CD4-positive, alpha-beta memory T cell (primary cell): ENCODE measurements around the gene GABRB3. TPM values are rescaled to one million over a fixed set of nuclear protein-coding genes. Genes with fewer than 3 reads are reported as not detected.
A peak's percentile ranks its signal among the peaks of the same experiment; 100 is the strongest.

Source experiments
- CTCF ChIA-PET: fragments of 350-600 bp; sonication (Branson Sonifier 250); formaldehyde crosslinking; loops from one replicate; lab custom pipeline; 2021; ENCODE audit warnings: inconsistent platforms; ENCODE audit not compliant: partially characterized antibody; lab: Charles Lee
- POLR2A ChIA-PET: fragments of 350-600 bp; sonication (Branson Sonifier 250); formaldehyde crosslinking; loops from one replicate; lab custom pipeline; 2021; ENCODE audit not compliant: partially characterized antibody; lab: Charles Lee
- DNase-seq, 5 donors: peaks; one replicate each; pipeline versions ENCODE4 v3.0.0 to v3.0.0-alpha.2; 2020 to 2022; ENCODE audit warnings: mixed read lengths in 1 of 5
- H3K27ac ChIP-seq: one replicate; pipeline ENCODE4 v1.7.0; 2013; ENCODE audit warnings: low read depth, low read length
- H3K27me3 ChIP-seq: 2 replicates; pipeline ENCODE4 v1.7.0; 2013; ENCODE audit warnings: mild to moderate bottlenecking, low read length, moderate library complexity; ENCODE audit not compliant: insufficient read depth
- H3K36me3 ChIP-seq: 2 replicates; pipeline ENCODE4 v1.7.0; 2013; ENCODE audit warnings: mild to moderate bottlenecking, low read length, moderate library complexity; ENCODE audit not compliant: insufficient read depth
- H3K4me1 ChIP-seq: 2 replicates; pipeline ENCODE4 v1.7.0; 2013; ENCODE audit warnings: mild to moderate bottlenecking, low read length, moderate library complexity; ENCODE audit not compliant: insufficient read depth
- H3K4me3 ChIP-seq, 2 donors: one replicate each; pipeline ENCODE4 v1.7.0; 2013; ENCODE audit warnings: low read length in 2 of 2, mild to moderate bottlenecking in 1 of 2
- H3K9me3 ChIP-seq, 2 donors: one replicate each; pipeline ENCODE4 v1.7.0; 2013; ENCODE audit warnings: low read length in 2 of 2, control low read depth in 1 of 2; ENCODE audit not compliant: control insufficient read depth in 1 of 2
- H3K27ac Mint-ChIP-seq, 7 donors: one replicate each; pipeline ENCODE4 v1.8.0; 2020 to 2021; ENCODE audit warnings: mixed read lengths in 7 of 7, mild to moderate bottlenecking in 6 of 7, inconsistent platforms in 3 of 7, moderate library complexity in 3 of 7
- H3K27me3 Mint-ChIP-seq, 2 donors: one replicate each; pipeline ENCODE4 v1.8.0; 2020 to 2021; ENCODE audit warnings: mixed read lengths in 2 of 2
- H3K36me3 Mint-ChIP-seq, 2 donors: one replicate each; pipeline ENCODE4 v1.8.0; 2020 to 2021; ENCODE audit warnings: mixed read lengths in 2 of 2, inconsistent platforms in 1 of 2, mild to moderate bottlenecking in 1 of 2
- H3K4me1 Mint-ChIP-seq, 4 donors: one replicate each; pipeline ENCODE4 v1.8.0; 2020 to 2021; ENCODE audit warnings: mixed read lengths in 4 of 4, mild to moderate bottlenecking in 1 of 4
- H3K4me3 Mint-ChIP-seq, 8 donors: one replicate each; pipeline ENCODE4 v1.8.0; 2020 to 2021; ENCODE audit warnings: mixed read lengths in 8 of 8, mild to moderate bottlenecking in 7 of 8, moderate library complexity in 6 of 8, inconsistent platforms in 3 of 8
- H3K9me3 Mint-ChIP-seq, 8 donors: one replicate each; pipeline ENCODE4 v1.8.0; 2020 to 2021; ENCODE audit warnings: mixed read lengths in 8 of 8, mild to moderate bottlenecking in 5 of 8, inconsistent platforms in 3 of 8, moderate library complexity in 1 of 8
- intact Hi-C: fragments of 100-400 bp; cut with micrococcal nuclease; formaldehyde crosslinking; loops from one replicate; pipeline ENCODE4 v1.15.1; 2023
- polyA plus RNA-seq, 2 donors: library from polyadenylated mRNA; unstranded; fragments of 300-500 nt; fragmentation: Illumina TruSeq; gene quantifications; one replicate each; pipeline ENCODE4 v1.2.3, GENCODE V29; 2021
- total RNA-seq, 2 experiments: library from RNA; stranded (reverse); gene quantifications; one replicate each; pipeline ENCODE4 v1.2.3, GENCODE V29; 2021

GABRB3 gene
- total and polyA plus RNA-seq, 4 experiments from 2014 or later = 0.06 to 0.08 TPM; not detected in 2

GRCh38 chr15:26736502-26737248, 36.2 kb downstream of the GABRB3 start:
- Mint-ChIP-seq H3K27me3 (no peaks in the 10 kb centered on the region), H3K27ac (no peak overlapping the region), H3K36me3 (peaks cover 0 to 2% of the 10 kb centered on the region in 2 donors), H3K4me3 (no peak overlapping the region), H3K9me3 (peaks cover 4 to 39% (median 14%) of the 10 kb centered on the region in 8 donors), H3K4me1 (no peaks in the 10 kb centered on the region)
- ChIA-PET CTCF (no interaction called here), POLR2A (no interaction called here)
- intact Hi-C loops = no loop called here
- H3K4me3 ChIP-seq = no peak overlapping the region
- no peak for DNase-seq
- no peaks in the 10 kb centered on the region for H3K27me3 ChIP-seq
- H3K9me3 ChIP-seq = no peaks in the 10 kb centered on the region
- no peaks in the 10 kb centered on the region for H3K36me3 ChIP-seq
- no peaks in the 10 kb centered on the region for H3K4me1 ChIP-seq
- H3K27ac ChIP-seq = no peak overlapping the region

- Mint-ChIP-seq H3K27me3 (peaks cover 0 to 3% of the 10 kb centered on the region in 2 donors), H3K36me3 (peaks cover 0 to 2% of the 10 kb centered on the region in 2 donors), H3K9me3 (peaks cover 4 to 45% (median 26%) of the 10 kb centered on the region in 8 donors), H3K27ac (peak overlapping the region in 1 of 7 donors; percentile 12), H3K4me1 (no peaks in the 10 kb centered on the region), H3K4me3 (no peak overlapping the region)
- Histone ChIP-seq H3K4me1 (no peaks in the 10 kb centered on the region), H3K4me3 (no peak overlapping the region), H3K27ac (no peak overlapping the region), H3K9me3 (no peaks in the 10 kb centered on the region), H3K36me3 (no peaks in the 10 kb centered on the region), H3K27me3 (no peaks in the 10 kb centered on the region)
- no peak for DNase-seq
- ChIA-PET POLR2A (no interaction called here), CTCF (no interaction called here)
- intact Hi-C loops = no loop called here
Observed at GRCh38 chr15:26731965-26732364, 40.9 kb downstream of the GABRB3 start.

- H3K9me3 Mint-ChIP-seq = peaks cover 4 to 40% (median 28%) of the 10 kb centered on the region in 8 donors
- no peak overlapping the region for H3K4me3 Mint-ChIP-seq
- no peak overlapping the region for H3K27ac Mint-ChIP-seq
- Histone ChIP-seq H3K4me1 (no peaks in the 10 kb centered on the region), H3K9me3 (no peaks in the 10 kb centered on the region), H3K36me3 (no peaks in the 10 kb centered on the region), H3K27ac (no peak overlapping the region), H3K27me3 (no peaks in the 10 kb centered on the region), H3K4me3 (no peak overlapping the region)
- CTCF ChIA-PET = no interaction called here
- intact Hi-C loops = no loop called here
- POLR2A ChIA-PET = no interaction called here
- DNase-seq = no peak
- peaks cover 0 to 2% of the 10 kb centered on the region in 2 donors for H3K36me3 Mint-ChIP-seq
- peaks cover 0 to 3% of the 10 kb centered on the region in 2 donors for H3K27me3 Mint-ChIP-seq
- no peaks in the 10 kb centered on the region for H3K4me1 Mint-ChIP-seq
Observed at GRCh38 chr15:26729581-26729980, 43.3 kb downstream of the GABRB3 start.

GRCh38 chr15:26729030-26729429, 43.8 kb downstream of the GABRB3 start:
- CTCF ChIA-PET = no interaction called here
- Histone ChIP-seq H3K9me3 (no peaks in the 10 kb centered on the region), H3K27me3 (no peaks in the 10 kb centered on the region), H3K4me1 (no peaks in the 10 kb centered on the region), H3K27ac (no peak overlapping the region), H3K4me3 (no peak overlapping the region), H3K36me3 (no peaks in the 10 kb centered on the region)
- Mint-ChIP-seq H3K4me1 (no peaks in the 10 kb centered on the region), H3K9me3 (peaks cover 4 to 40% (median 27%) of the 10 kb centered on the region in 8 donors), H3K27ac (no peak overlapping the region), H3K36me3 (peaks cover 0 to 2% of the 10 kb centered on the region in 2 donors), H3K4me3 (no peak overlapping the region), H3K27me3 (peaks cover 0 to 3% of the 10 kb centered on the region in 2 donors)
- intact Hi-C loops = no loop called here
- POLR2A ChIA-PET = no interaction called here
- DNase-seq = no peak

GRCh38 chr15:26724381-26725150, 48.3 kb downstream of the GABRB3 start:
- intact Hi-C loops = no loop called here
- H3K4me1 ChIP-seq = no peaks in the 10 kb centered on the region
- no peaks in the 10 kb centered on the region for H3K9me3 ChIP-seq
- POLR2A ChIA-PET = no interaction called here
- Mint-ChIP-seq H3K4me1 (no peaks in the 10 kb centered on the region), H3K36me3 (no peaks in the 10 kb centered on the region), H3K9me3 (peaks cover 0 to 21% (median 8%) of the 10 kb centered on the region in 8 donors), H3K27me3 (no peaks in the 10 kb centered on the region), H3K4me3 (no peak overlapping the region), H3K27ac (no peak overlapping the region)
- no peaks in the 10 kb centered on the region for H3K36me3 ChIP-seq
- no peak overlapping the region for H3K4me3 ChIP-seq
- no peak for DNase-seq
- CTCF ChIA-PET = no interaction called here
- H3K27me3 ChIP-seq = no peaks in the 10 kb centered on the region
- no peak overlapping the region for H3K27ac ChIP-seq

GRCh38 chr15:26722621-26723160, 50.2 kb downstream of the GABRB3 start:
- no peaks in the 10 kb centered on the region for H3K4me1 Mint-ChIP-seq
- peaks cover 0 to 15% (median 4%) of the 10 kb centered on the region in 8 donors for H3K9me3 Mint-ChIP-seq
- H3K4me3 Mint-ChIP-seq = no peak overlapping the region
- H3K27ac ChIP-seq = no peak overlapping the region
- no peaks in the 10 kb centered on the region for H3K27me3 ChIP-seq
- H3K27me3 Mint-ChIP-seq = no peaks in the 10 kb centered on the region
- DNase-seq = no peak
- H3K27ac Mint-ChIP-seq = no peak overlapping the region
- no peak overlapping the region for H3K4me3 ChIP-seq
- H3K36me3 Mint-ChIP-seq = no peaks in the 10 kb centered on the region
- intact Hi-C loops = no loop called here
- no peaks in the 10 kb centered on the region for H3K4me1 ChIP-seq
- H3K9me3 ChIP-seq = no peaks in the 10 kb centered on the region
- H3K36me3 ChIP-seq = no peaks in the 10 kb centered on the region
- POLR2A ChIA-PET = no interaction called here
- CTCF ChIA-PET = no interaction called here

- Histone ChIP-seq H3K27me3 (no peaks in the 10 kb centered on the region), H3K9me3 (no peaks in the 10 kb centered on the region), H3K27ac (no peak overlapping the region), H3K4me3 (no peak overlapping the region), H3K36me3 (no peaks in the 10 kb centered on the region), H3K4me1 (no peaks in the 10 kb centered on the region)
- Mint-ChIP-seq H3K4me3 (no peak overlapping the region), H3K27me3 (no peaks in the 10 kb centered on the region), H3K36me3 (no peaks in the 10 kb centered on the region), H3K9me3 (peaks cover 0 to 18% (median 12%) of the 10 kb centered on the region in 8 donors), H3K27ac (no peak overlapping the region), H3K4me1 (no peaks in the 10 kb centered on the region)
- intact Hi-C loops = no loop called here
- DNase-seq = no peak
- POLR2A ChIA-PET = no interaction called here
- CTCF ChIA-PET = no interaction called here
Observed at GRCh38 chr15:26721232-26721967, 51.5 kb downstream of the GABRB3 start.
